ENCODE measurements around the gene TMEM272. TPM values are rescaled to one million over a fixed set of nuclear protein-coding genes. Genes with fewer than 3 reads are reported as not detected.

Gene TMEM272
- total RNA-seq, 1 donor = not detected

- DNase-seq (ENCODE audit: low read depth) = no peak
- TF ChIP-seq, protein P1, sequence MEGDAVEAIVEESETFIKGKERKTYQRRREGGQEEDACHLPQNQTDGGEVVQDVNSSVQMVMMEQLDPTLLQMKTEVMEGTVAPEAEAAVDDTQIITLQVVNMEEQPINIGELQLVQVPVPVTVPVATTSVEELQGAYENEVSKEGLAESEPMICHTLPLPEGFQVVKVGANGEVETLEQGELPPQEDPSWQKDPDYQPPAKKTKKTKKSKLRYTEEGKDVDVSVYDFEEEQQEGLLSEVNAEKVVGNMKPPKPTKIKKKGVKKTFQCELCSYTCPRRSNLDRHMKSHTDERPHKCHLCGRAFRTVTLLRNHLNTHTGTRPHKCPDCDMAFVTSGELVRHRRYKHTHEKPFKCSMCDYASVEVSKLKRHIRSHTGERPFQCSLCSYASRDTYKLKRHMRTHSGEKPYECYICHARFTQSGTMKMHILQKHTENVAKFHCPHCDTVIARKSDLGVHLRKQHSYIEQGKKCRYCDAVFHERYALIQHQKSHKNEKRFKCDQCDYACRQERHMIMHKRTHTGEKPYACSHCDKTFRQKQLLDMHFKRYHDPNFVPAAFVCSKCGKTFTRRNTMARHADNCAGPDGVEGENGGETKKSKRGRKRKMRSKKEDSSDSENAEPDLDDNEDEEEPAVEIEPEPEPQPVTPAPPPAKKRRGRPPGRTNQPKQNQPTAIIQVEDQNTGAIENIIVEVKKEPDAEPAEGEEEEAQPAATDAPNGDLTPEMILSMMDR (IDR thresholded peaks at IDR 0.05; ENCODE audit: insufficient read depth, low read length) = no peak
- no peak overlapping the region for H3K4me3 ChIP-seq (ENCODE audit: low read depth, low read length)
Measured at GRCh38 chr13:51799261-51799660, 45.7 kb downstream of the TMEM272 start.

- H3K4me3 ChIP-seq (ENCODE audit: low read depth, low read length) = no peak overlapping the region
- DNase-seq (ENCODE audit: low read depth) = peak; percentile 59
- TF ChIP-seq, protein P1 (IDR thresholded peaks at IDR 0.05; ENCODE audit: insufficient read depth, low read length) = peak; percentile 39
Measured at GRCh38 chr13:51797664-51798488, 47.1 kb downstream of the TMEM272 start.

- TF ChIP-seq, protein P1 (IDR thresholded peaks at IDR 0.05; ENCODE audit: insufficient read depth, low read length) = no peak
- no peak overlapping the region for H3K4me3 ChIP-seq (ENCODE audit: low read depth, low read length)
- DNase-seq (ENCODE audit: low read depth) = no peak
Measured at GRCh38 chr13:51796546-51796945, 48.4 kb downstream of the TMEM272 start.

- DNase-seq (ENCODE audit: low read depth) = no peak
- TF ChIP-seq, protein P1 (IDR thresholded peaks at IDR 0.05; ENCODE audit: insufficient read depth, low read length) = no peak
- H3K4me3 ChIP-seq (ENCODE audit: low read depth, low read length) = no peak overlapping the region
Measured at GRCh38 chr13:51795419-51795818, 49.6 kb downstream of the TMEM272 start.

DNA sequence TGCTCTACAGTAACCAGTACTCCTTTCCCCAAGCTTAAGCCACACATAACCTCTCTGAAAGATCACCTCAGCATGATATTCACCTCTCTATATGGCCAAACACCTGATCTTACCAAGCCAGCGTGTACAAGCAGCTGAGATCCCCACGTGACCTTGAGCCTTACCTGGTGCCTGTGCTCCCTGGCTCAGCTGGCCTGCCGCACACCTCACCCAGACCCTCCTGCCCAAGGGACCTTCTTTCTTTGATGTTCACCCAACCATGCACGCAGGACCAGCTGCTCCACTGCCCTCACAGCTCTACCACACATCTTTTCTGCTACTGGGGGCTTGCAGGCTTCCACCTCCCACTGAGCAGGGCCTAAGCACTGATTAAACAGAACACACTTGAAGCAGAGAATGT is 50.0 kb downstream of the TMEM272 start:
- DNase-seq (ENCODE audit: low read depth) = no peak
- no peak overlapping the region for H3K4me3 ChIP-seq (ENCODE audit: low read depth, low read length)
- TF ChIP-seq, protein P1 (IDR thresholded peaks at IDR 0.05; ENCODE audit: insufficient read depth, low read length) = no peak

GRCh38 chr13:51793570-51794271 is 51.3 kb downstream of the TMEM272 start:
- H3K4me3 ChIP-seq (ENCODE audit: low read depth, low read length) = no peak overlapping the region
- TF ChIP-seq, protein P1 (IDR thresholded peaks at IDR 0.05; ENCODE audit: insufficient read depth, low read length) = no peak
- peak; percentile 81 for DNase-seq (ENCODE audit: low read depth)
